ENCODE data around the gene SF3A1. TPM values are rescaled to one million over a fixed set of nuclear protein-coding genes. Genes with fewer than 3 reads are reported as not detected.

SF3A1 gene
- total RNA-seq, 1 experiment from 2014 or later = 230 TPM

GRCh38 chr22:30393322-30393680 lies 36.6 kb upstream of the SF3A1 start (continued):
- TF ChIP-seq ELF1 (IDR thresholded peaks at IDR 0.05; ENCODE audit: borderline replicate concordance, low read depth) (no peak), SP1 (IDR thresholded peaks at IDR 0.05; ENCODE audit: low read depth) (no peak), JUND (IDR thresholded peaks at IDR 0.05) (no peak), RAD21 (IDR thresholded peaks at IDR 0.05; ENCODE audit: low read depth) (no peak)

GRCh38 chr22:30392661-30393321 lies 36.1 kb upstream of the SF3A1 start:
- ATAC-seq = no peak
- H3K27me3 ChIP-seq (ENCODE audit: insufficient read depth, low read length) = no peaks in the 10 kb centered on the region
- H3K27ac ChIP-seq (ENCODE audit: low read depth, low read length) = no peak overlapping the region
- ChIA-PET RAD21 (ENCODE audit: low non-redundant PET in 1 of 2, low total read pairs in 2 of 2, uncharacterized antibody in 2 of 2, unreplicated experiment in 2 of 2) (interaction anchor here in 1 of 2 experiments (0.7 kb wide), 1 partner anchor 38 kb away, joined by 3 read pairs; no protein-coding TSS in a partner anchor), POLR2A (interaction anchor here (2.2 kb wide), 1 partner anchor 31 kb away, joined by 13 read pairs; no protein-coding TSS in a partner anchor), CTCF (interaction anchor here (0.8 to 1.0 kb wide), 2 partner anchors 32 to 105 kb away, joined by 3 to 5 read pairs; no protein-coding TSS in a partner anchor)
- peaks cover 0 to 7% of the 10 kb centered on the region in 2 experiments; a peak in 2 of 4 replicates for H3K9me3 ChIP-seq (ENCODE audit: control insufficient read depth in 1 of 2, insufficient read depth in 1 of 2, low read depth in 1 of 2, low read length in 2 of 2)
- intact Hi-C loops (cut with micrococcal nuclease) = no loop called here
- H3K4me1 ChIP-seq (ENCODE audit: control insufficient read depth in 1 of 2, insufficient read depth in 2 of 2, low read length in 2 of 2) = peaks cover 5 to 51% of the 10 kb centered on the region in 2 experiments; a peak in 3 of 4 replicates
- TF ChIP-seq RAD21 (IDR thresholded peaks at IDR 0.05; ENCODE audit: low read depth) = no peak
- no peak for TF ChIP-seq EGR1 (IDR thresholded peaks at IDR 0.05; ENCODE audit: low read depth)
- no peak for TF ChIP-seq CEBPB (IDR thresholded peaks at IDR 0.05; ENCODE audit: low read depth)
- TF ChIP-seq POLR2A (IDR thresholded peaks at IDR 0.05; ENCODE audit: borderline replicate concordance, extremely low read depth, insufficient read depth, insufficient read length) = no peak
- TF ChIP-seq SRF (IDR thresholded peaks at IDR 0.05; ENCODE audit: low read depth) = no peak
- no peak for TF ChIP-seq CBX3 (IDR thresholded peaks at IDR 0.05; ENCODE audit: low read depth)
- TF ChIP-seq ZBTB33 (IDR thresholded peaks at IDR 0.05; ENCODE audit: extremely low read depth, insufficient replicate concordance, low read length) = no peak
- H3K79me2 ChIP-seq (ENCODE audit: insufficient read depth, low read length) = peaks cover 10% of the 10 kb centered on the region
- no peak overlapping the region for H3K9ac ChIP-seq (ENCODE audit: low read length)
- no peak overlapping the region; the same call in 1 of the 2 replicates for H3K4me2 ChIP-seq (ENCODE audit: low read length)
- no peaks in the 10 kb centered on the region for H4K20me1 ChIP-seq (ENCODE audit: insufficient read depth)
- no peak overlapping the region for H3K4me3 ChIP-seq (replicated peaks in 1 of 2; ENCODE audit: low read depth in 1 of 2, low read length in 2 of 2)
- no peaks in the 10 kb centered on the region for H3K9me2 ChIP-seq (ENCODE audit: insufficient read depth)
- no peak overlapping the region for H2AFZ ChIP-seq (ENCODE audit: low read depth, low read length, poor library complexity, severe bottlenecking)
- no peak for DNase-seq (ENCODE audit: low read depth, low spot score)
- no peaks in the 10 kb centered on the region for H3K36me3 ChIP-seq (ENCODE audit: control insufficient read depth in 1 of 2, insufficient read depth in 2 of 2, low read length in 2 of 2)
- BruUV-seq (replicated peaks) = no TSS peak
